ENCODE data around the gene SHANK3. TPM values are rescaled to one million over a fixed set of nuclear protein-coding genes. Genes with fewer than 3 reads are reported as not detected.
A peak's percentile ranks its signal among the peaks of the same experiment; 100 is the strongest.

SHANK3 gene
- total RNA-seq, 1 donor from 2014 or later = 13.1 TPM

GRCh38 chr22:50626314-50626849 lies 46.2 kb upstream of the SHANK3 start:
- H3K9me3 Mint-ChIP-seq = no peaks in the 10 kb centered on the region
- no peak overlapping the region for H3K27ac Mint-ChIP-seq
- H3K4me3 Mint-ChIP-seq = peak overlapping the region; percentile 77
- H3K4me1 Mint-ChIP-seq (ENCODE audit: unreplicated experiment) = peaks cover 32% of the 10 kb centered on the region
- TF ChIP-seq CTCF (conservative IDR thresholded peaks at IDR 0.05) = no peak
- no peak for DNase-seq (ENCODE audit: extremely low spot score, unreplicated experiment)
- H3K27me3 Mint-ChIP-seq = no peaks in the 10 kb centered on the region
- no peaks in the 10 kb centered on the region for H3K36me3 Mint-ChIP-seq

GRCh38 chr22:50626850-50627641 lies 45.6 kb upstream of the SHANK3 start:
- TF ChIP-seq CTCF (conservative IDR thresholded peaks at IDR 0.05) = no peak
- Mint-ChIP-seq H3K27ac (no peak overlapping the region), H3K4me1 (ENCODE audit: unreplicated experiment) (peaks cover 32% of the 10 kb centered on the region), H3K27me3 (no peaks in the 10 kb centered on the region), H3K36me3 (no peaks in the 10 kb centered on the region), H3K4me3 (peak overlapping the region; percentile 83), H3K9me3 (no peaks in the 10 kb centered on the region)
- DNase-seq (ENCODE audit: extremely low spot score, unreplicated experiment) = peak; percentile 69

- TF ChIP-seq CTCF (conservative IDR thresholded peaks at IDR 0.05) = peak; percentile 39
- peaks cover 29% of the 10 kb centered on the region for H3K4me1 Mint-ChIP-seq (ENCODE audit: unreplicated experiment)
- H3K27ac Mint-ChIP-seq = peak within 1 kb of the TSS; percentile 69
- peak; percentile 79 for DNase-seq (ENCODE audit: extremely low spot score, unreplicated experiment)
- peak within 1 kb of the TSS; percentile 98 for H3K4me3 Mint-ChIP-seq
- H3K27me3 Mint-ChIP-seq = no peaks in the 10 kb centered on the region
- no peaks in the 10 kb centered on the region for H3K9me3 Mint-ChIP-seq
- H3K36me3 Mint-ChIP-seq = no peaks in the 10 kb centered on the region
Observed at GRCh38 chr22:50627642-50628542, 44.7 kb upstream of the SHANK3 start, which contains the start of gene ARSA. Gene ARSA, minus strand, starts transcription at chr22:50628152. Its CDS starts 373 bp downstream, at chr22:50627779.

GRCh38 chr22:50628543-50629134 lies 44.0 kb upstream of the SHANK3 start:
- H3K9me3 Mint-ChIP-seq = no peaks in the 10 kb centered on the region
- H3K4me1 Mint-ChIP-seq (ENCODE audit: unreplicated experiment) = peaks cover 29% of the 10 kb centered on the region
- no peaks in the 10 kb centered on the region for H3K27me3 Mint-ChIP-seq
- peak overlapping the region; percentile 98 for H3K4me3 Mint-ChIP-seq
- no peak for DNase-seq (ENCODE audit: extremely low spot score, unreplicated experiment)
- H3K36me3 Mint-ChIP-seq = no peaks in the 10 kb centered on the region
- no peak for TF ChIP-seq CTCF (conservative IDR thresholded peaks at IDR 0.05)
- H3K27ac Mint-ChIP-seq = peak overlapping the region; percentile 69

- Mint-ChIP-seq H3K36me3 (no peaks in the 10 kb centered on the region), H3K27ac (peak overlapping the region; percentile 51), H3K9me3 (no peaks in the 10 kb centered on the region), H3K4me3 (peak overlapping the region; percentile 40), H3K27me3 (no peaks in the 10 kb centered on the region), H3K4me1 (ENCODE audit: unreplicated experiment) (peaks cover 29% of the 10 kb centered on the region)
- TF ChIP-seq CTCF (conservative IDR thresholded peaks at IDR 0.05) = no peak
- no peak for DNase-seq (ENCODE audit: extremely low spot score, unreplicated experiment)
Observed at GRCh38 chr22:50630376-50630775, 42.2 kb upstream of the SHANK3 start.
